DMS 273 treated with DMSO at 0.1 percent for 48 hours (cell line): Measurements from ENCODE around the gene CCDC102B.
"Not testable (repeated sequence)": the region's sequence is repeated elsewhere in the genome, so short reads cannot be mapped to it uniquely, and the experiment has no call there.

Experiments
- DNase-seq: peaks from one replicate; lab custom pipeline; 2025; lab: John Stamatoyannopoulos, UW

Gene CCDC102B

DNA sequence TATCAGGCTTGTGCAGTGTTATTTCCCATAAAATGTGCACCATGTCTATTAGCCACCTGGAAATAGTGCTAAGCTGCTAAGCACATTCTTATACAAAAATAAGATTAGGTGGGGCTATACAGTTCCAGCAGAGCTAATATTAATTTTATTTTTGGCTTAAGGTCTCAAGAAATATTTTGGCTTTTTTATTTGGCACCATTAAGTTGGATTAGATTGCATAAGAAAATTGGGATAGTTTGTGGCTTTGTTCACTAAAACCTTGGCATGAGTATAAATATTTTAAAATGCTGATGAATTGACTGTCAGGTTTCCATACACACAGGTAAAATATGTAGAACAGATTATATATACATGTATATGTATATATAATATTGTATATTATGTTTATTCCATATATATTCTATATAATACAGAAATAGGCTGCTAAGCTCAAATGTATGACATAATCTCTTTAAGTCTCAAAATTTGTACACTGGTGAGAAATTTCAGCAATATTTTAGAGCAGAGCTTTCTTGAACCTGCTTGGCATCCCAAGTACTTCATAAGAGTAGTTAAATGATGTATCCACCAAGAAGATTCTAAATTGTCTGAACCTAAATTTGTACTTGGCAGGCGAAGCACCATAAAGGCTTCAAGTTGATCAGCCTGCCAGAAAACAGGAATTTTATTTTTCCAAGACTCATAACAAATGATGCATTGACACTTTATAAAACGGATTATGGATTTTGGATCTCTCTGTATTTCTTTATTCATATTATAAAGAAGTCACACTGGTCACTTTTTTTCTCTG is 32.6 kb downstream of the CCDC102B start:
- no peak for DNase-seq

DNA sequence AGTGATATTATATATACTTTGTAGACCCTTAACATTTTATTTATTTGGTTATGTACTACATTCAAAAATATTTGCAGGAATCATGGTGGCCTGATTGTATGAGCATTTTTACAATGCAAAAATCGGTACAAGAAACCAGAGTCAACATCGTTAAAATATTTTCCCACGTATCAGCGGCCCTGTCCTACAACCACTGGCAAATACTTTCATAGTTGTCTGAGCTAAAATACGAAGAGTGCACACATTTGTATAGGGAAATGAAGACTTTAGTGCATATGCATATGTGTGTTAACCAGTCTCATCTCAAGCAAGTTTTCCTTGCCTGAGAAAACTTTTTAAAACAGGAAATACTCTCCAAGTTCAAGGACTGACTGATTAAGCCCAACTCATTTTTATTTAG is 35.9 kb downstream of the CCDC102B start:
- DNase-seq: no peak

DNA sequence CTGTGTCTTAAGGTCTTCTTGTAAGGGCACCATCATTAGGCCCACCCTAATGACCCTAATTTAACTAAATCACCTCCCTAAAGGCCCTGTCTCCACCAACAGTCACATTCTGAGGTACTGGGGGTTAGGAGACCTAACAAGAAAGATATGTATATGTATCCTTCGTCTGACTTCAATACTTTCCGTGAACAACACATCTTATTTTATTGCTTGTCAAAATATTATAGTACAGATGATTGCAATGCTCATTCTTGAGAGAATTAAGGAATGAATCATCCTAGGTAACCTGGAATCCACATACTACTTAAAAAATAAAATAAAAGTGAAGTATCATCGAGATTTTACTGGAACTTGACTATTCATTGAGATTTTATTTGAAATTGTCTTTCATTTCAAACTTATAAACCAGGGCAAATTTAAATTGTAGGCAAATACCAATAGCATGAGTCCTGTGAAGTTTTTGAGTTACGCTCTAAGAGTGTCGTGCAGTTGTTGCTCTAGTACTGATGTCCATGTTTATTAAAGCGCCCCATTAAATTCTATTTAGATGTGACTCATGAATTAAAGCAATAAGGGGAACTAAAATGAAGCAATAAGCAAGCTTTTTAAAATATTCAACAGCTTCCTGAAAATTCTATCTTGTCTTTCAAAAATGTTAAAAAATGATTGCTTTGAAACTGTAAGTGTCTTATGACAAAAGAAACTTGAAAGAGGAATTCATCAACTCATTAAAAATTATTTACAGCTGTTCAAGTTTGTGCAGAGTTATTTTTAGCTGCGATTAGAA is 40.0 kb downstream of the CCDC102B start:
- no peak for DNase-seq

DNA sequence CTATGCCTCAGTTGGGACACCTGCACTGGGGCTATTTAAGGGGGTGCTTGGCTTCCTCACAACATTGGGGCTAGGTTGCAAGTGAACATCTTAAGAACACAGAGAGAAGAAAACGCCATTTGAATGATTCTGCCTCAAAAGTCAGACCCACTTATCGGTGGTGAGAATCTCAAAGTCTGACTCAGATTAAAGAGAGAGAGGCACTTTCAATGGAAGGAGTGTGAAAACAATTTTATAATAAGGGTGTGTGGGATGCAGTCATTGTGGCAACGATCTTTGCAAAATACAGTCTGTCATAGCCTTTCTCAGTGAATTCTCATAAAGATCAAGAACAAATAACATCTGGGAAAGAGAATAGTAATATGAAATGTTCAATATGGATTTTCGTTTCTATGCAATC is 41.8 kb downstream of the CCDC102B start:
- no peak for DNase-seq

DNA sequence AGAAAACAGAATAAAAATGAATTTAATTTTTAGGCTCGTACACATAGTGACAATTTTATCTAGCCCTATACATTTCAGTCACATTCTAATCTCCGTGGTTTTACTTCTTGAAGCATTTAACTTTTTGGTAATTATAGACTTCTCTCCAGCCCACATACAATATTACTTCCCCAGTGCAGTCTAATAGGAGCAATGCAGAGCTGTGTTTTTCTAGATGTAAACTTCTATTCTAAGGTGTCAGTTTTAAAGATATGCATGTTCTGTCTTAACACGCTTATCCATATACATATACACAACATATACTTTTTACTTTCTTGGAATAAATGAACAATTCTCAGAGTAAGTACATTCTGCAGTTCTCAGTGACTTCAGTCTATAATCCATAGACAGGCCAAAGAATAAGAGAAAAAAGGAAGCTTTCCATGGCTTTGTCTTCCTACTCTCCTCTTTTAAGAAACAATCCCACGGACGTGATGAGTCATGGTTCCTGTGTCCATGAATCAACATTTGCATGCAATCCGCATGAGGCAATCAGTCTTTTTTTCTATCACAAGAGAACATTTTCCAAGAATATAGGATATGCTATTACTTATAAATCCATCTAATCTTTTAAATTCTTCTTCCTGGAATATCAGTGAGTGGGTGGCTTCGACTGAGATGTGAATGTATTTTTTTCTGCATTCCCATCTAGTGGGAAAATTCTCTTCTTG is 42.8 kb downstream of the CCDC102B start:
- DNase-seq: no peak

DNA sequence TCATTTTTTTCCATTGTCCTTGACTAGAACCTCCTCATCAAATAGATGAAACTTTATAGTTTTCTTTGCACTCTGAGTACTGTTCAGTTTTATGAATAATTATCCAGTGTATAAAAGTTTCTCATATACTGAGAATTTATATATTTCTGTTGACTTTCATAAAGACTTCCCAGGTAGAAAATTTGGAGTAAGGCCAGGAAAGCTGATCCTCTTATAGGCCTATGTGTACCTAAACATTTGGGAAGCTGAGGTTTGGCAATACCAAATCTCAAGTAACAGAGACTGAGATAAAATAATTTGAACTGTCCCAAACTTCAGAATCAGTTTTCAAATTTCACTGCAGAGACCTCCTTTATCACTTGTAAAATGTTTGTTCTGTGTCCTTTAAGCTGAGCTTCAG is 43.4 kb downstream of the CCDC102B start:
- DNase-seq: no peak

DNA sequence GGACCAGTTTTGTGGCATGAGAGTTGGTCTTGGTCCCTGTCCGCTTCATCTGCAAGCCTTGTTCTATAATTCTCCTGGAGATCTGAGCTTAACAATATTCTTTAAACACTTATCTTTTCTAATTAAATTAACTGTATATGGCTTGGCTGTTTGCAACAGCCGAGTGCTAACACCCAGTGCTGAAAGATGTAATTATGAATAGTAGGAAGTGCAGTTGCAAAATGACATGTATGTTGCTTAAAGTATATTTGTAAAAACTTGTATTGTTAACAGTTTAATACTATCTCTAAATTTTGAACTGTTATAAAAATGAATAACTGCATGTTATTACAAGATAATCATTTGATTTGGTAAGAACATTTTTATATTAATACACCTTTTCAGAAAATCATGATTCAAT is 45.1 kb downstream of the CCDC102B start:
- no peak for DNase-seq

DNA sequence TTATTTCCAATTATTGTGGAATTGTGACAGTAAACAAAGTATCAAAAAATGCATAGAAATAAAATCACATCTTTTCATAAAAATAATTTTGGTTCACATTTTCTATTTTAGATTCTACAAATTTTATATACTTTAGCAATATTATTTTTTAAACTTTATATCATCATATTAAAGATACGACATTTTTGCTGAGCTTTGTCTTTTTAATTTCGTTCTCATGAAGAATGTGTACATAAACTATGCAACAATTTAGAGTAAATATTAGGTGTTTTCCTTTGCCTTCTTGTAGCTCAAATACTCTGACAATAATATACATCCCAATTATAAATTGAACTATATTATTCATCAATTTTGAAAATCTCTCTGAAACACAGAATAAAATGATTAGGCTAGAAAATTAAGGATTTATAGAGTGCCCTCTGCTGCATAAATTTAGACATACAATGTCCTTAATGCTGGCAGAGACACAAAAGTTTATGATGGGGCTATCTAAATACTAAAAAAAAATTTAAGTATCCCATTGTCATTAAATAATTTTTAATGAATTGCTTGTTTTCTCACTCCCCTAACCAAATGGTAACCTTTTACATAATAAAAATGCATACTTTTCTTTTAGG is 45.7 kb downstream of the CCDC102B start:
- no peak for DNase-seq

DNA sequence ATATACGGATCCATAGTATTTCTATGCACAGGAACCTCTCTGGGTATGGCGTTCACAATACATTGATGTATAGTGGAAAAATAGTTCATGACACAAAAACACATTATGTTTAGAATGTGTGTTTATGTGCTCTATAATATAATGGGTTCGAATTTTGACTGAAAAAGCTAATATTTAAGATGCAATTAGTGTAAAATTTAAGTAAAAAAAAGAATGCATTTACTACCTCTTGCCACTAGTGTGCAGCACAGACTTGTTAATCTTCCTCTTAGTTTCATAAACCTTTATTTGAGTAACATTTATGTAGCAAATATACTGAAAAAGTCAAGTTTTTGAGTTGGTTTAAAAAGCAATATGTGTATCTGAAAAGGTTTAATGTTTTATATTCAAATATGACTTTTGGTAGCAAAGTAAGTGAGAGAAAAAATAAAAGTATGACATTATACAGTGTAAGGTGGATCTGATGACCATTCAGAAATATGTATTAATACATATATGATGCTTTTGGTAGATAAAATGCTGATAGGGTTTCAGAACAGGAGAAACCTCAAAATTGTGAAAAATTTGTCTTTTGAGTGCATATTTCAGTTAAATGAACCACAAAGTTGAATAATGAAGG is 49.4 kb downstream of the CCDC102B start:
- DNase-seq: peak; percentile 2

DNA sequence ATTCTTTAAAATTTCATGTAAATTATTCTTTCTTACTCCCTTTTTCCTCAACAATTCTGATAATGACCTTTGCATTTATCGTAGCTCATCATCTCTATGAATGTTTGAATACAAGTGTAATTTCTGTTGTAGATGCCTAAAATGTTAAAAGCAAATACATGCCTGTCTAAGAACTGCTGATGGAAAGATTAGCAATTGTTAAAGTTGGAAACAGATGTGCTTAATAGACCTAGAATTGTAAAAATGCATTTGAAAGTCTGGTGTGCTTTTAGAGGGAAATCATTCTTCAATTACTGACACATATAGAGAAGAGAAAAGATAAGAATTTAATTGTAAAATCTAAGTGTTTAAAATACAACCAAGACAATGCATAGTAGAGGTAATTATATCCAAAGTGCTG is 50.4 kb downstream of the CCDC102B start:
- DNase-seq: no peak

DNA sequence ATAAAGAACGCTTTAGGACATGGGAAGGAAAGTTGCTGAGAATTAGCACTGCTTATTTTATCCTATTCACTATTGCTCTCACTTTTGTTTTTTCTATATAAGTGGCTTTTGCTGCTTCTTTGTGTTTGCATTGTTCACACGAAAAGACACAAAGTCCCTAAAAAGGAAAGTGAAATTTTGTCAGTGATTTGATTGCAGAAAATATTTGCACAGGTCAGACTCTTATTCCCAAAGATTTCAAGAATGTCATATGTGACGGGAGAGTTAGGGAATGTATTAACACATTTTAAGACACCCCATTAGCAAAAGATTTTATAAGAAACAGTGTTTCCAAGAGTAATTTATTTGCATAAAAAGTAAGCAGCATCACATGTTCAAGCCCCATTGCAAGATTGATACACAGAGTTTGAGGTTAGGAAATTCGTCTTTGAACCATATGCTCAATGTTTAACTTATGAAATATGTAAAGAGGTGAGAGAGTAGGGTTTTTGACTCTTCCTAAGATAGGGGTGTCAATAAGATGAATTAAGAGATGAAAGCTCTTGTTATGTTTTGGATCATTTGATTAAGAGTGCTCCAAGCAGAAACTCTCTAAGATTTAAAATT is 57.0 kb downstream of the CCDC102B start:
- no peak for DNase-seq

DNA sequence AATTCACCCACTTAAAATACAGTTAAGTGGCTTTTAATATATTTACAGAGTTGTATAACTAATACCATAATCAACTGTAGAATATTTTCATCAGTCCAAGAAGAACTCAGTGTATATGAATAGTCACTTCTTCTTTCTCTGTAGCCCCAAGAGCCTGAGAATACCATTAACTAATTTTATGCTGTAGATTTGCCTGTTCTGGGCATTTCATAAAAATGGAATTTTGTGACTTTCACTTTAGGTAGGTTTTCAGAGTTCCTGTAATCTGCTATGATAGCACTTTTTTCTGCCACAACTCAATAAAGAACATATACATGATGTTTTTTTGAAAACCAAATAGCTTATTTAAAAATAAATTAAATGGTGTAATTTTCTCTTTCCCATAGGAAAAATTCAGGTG is 57.6 kb downstream of the CCDC102B start:
- no peak for DNase-seq

DNA sequence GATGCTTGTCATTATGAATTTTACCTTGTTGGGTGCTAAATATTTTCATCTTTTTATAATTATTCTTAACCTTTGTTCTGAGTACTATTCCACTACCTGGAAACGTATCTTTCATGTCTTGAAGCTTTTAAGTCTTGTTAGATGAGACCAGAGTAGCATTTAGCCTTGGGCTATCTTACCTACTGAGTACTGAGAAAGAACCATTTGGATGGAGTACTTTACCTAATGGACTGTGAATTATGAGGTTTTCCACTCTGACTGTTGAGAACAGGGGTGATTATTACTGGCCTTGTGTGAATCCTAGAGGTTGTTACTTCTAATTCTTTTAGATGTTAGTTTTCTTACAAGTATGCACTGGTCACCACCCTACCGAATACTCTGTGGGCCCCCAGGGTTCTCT is 63.5 kb downstream of the CCDC102B start:
- DNase-seq: no peak

DNA sequence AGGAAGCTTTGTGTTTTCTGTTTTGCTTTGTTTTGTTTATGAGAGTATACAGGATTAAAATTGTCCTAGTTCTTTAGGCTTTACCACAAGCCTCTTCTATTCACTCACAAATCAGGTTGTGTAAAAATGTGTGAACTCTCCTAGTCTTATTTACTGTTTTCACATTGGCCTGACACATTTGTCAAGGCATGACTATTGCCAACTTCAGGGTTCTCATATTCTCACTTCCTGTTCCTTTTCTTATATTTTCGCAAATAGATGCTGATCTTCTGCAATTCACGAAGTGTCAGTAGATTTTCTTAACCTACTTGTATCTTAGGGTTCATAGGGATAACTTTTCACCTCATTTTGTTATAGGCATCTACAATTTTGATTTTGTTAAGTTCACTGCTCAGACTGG is 67.1 kb downstream of the CCDC102B start:
- no peak for DNase-seq

DNA sequence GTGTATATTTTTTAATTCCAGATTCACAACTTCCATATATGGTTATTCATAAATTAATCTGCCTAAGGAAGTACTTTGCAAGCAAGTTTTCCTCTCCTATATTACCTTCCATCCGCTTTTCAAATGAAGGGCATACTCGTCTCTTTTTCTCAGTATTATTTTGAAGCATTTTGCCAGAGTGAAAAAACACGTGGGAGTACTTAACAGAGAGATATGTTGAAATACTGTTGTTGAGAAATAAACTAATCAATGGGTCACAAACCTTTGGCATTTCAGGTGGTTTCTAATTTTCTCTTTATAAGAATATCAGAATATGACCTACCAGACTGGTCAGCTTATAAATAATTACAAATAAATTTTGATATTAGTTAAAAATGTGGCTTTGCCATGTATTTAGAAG is 67.6 kb downstream of the CCDC102B start:
- DNase-seq: no peak

DNA sequence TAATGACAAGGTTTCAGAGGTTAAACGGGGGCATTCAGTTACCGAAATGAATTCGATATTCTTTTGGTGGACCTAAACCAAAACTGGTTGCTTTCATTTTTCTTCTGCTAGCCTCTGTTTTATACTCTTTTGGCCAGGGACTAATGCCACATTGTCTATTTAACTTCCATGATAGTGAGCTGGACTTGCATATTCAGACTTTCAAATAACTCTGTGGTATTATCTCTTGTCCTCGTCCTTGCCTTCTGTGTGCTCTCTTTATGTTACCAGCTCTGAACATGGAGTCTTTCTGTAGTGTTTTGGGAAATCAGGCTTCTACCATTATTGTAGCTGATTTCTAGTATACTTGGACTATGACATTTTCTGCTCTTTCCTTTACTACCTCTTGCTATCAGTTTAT is 75.1 kb downstream of the CCDC102B start:
- no peak for DNase-seq

DNA sequence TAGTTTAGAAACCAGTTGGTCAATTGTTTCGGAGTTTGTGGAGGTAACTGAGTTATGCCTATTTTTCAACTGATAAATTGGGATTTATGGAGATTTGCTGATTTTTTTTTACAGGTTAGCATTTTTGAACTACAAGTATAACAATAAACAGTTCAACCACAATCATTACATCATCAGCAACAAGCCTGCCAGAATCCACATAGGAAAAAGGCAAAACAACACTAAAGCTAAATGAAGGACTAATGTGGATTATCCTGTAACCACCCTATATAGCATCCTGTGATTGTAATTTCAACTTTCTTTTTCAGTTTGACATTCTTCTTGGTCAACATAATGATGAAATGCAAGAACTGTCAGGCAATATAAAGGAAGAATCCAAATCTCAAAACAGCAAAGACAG is 76.5 kb downstream of the CCDC102B start:
- DNase-seq: no peak

DNA sequence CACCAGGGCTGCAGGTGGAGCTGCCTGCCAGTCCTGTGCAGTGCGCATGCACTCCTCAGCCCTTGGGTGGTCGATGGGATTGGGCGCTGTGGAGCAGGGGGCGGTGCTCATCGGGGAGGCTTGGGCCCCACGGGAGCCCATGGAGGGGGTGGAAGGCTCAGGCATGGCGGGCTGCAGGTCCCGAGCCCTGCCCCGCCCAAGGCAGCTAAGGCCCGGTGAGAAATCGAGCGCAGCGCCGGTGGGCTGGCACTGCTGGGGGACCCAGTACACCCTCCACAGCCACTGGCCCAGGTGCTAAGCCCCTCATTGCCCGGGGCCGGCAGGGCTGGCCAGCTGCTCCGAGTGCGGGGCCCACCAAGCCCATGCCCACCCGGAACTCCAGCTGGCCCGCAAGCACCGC is 82.1 kb downstream of the CCDC102B start:
- DNase-seq: not testable (repeated sequence)

DNA sequence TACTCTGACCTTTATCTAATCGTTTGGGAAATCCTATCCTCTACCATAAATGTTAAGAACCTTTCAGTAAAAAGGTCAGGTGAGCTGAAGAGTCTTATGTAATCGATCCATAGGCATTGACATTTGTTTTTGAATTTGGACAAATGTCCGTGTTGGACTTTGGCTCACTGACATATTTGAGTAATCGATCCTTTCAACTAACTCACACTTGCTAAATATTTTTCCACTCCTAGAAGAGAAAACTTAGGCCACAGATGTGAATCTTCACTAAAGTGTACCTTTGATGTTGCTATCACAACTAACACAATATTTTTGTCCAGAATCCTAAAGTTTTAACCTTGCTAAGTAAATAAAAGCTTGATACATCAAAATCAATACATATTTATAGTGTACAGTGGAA is 89.5 kb downstream of the CCDC102B start:
- no peak for DNase-seq

DNA sequence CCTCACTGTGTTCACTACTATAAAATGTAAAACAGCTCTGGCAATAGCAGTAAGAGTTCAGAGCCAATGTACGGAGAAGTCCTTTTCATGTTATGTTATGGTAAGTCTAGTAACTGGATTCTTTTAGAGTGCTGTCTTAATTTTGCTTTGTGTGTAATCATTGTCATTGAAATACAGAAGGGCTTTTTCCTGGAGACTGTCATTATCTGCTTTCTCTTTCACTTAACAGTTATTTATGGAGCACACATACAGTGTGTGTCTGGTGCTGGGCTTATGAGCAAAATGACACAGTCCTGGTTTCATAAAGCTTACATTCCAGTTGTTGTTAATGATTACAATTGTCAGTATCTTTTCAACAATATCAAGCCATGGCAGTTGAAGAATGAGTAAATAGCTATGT is 95.5 kb downstream of the CCDC102B start:
- DNase-seq: no peak

DNA sequence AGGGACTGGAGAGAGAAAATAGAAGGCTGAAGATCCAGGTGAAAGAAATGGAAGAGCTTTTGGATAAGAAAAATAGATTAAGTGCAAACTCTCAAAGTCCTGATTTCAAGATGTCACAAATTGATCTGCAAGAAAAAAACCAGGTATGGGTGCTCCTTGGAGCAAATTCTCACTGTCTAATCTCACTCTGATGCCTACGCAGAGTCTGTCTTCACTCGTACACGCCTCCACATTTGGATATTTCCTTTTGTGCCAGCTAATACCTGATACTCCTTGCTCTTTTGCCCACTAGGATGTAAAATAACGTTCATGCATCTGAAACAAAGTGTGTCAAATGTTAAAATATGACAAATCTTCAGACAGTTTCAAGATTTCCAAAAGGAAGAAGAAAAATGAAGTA is 99.4 kb downstream of the CCDC102B start:
- no peak for DNase-seq

DNA sequence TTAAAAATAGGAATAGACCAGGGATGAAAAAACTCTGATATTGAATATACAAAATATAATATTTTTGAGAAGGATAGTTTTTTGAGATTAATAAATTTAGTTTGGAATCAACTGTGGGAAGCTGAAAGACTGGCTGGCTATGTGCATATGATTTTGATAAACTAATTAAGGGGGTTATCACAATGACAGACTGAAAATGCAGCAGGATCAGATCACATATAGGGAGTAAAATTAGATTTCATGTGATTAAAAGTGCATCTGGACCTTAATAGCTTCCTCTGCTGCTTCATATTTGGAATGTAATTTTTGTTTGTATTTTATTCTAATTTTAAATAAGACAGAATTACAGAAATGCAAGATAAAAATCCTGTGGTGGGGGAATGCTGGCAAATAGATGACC is 111.7 kb downstream of the CCDC102B start:
- DNase-seq: no peak
